Epidermal melanocyte (primary cell): ENCODE measurements around the gene MAFG.
"Not testable (repeated sequence)": the region's sequence is repeated elsewhere in the genome, so short reads cannot be mapped to it uniquely, and the experiment has no call there.

Source experiments
- DNase-seq: peaks from one replicate; pipeline ENCODE4 v3.0.0; 2011; ENCODE audit warnings: low spot score; ENCODE audit not compliant: insufficient read length

MAFG gene

GRCh38 chr17:81958633-81959342 lies 31.3 kb upstream of the MAFG start:
- DNase-seq: no peak

DNA sequence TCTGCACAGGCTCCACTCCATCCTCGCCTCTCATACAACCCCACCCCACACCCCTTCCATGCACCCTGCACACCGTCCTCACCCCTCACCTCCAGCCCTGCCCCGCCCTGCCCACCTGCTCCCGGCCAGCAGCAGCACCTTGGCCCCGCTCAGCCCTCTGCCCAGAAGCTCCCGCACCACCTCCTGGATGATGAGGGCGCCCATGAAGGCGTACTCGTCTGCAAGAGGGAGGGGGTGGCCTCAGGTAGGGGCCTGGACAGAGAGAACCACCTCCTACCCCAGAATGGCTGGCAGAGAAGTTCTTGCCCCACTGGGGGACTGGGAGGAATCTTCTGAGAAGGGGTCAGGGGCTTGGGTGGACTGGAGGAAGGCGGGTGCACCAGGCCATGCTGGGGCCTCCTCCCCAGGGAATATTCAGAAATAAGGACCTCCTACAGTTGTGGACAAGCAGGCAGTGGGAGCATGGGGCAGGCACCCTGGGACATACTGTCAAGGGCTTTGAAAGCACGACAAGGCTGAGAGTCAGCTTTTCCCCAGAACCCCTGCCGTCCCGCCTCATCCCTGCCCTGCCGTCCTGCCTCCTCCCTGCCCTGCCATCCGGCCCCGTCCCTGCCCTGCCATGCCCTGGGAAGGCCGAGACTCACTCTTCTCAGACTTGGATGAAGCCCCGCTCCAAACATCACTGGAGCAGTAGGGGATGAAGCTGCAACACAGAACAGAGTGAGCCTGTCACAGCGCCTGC lies 30.3 kb upstream of the MAFG start:
- DNase-seq: no peak

DNA sequence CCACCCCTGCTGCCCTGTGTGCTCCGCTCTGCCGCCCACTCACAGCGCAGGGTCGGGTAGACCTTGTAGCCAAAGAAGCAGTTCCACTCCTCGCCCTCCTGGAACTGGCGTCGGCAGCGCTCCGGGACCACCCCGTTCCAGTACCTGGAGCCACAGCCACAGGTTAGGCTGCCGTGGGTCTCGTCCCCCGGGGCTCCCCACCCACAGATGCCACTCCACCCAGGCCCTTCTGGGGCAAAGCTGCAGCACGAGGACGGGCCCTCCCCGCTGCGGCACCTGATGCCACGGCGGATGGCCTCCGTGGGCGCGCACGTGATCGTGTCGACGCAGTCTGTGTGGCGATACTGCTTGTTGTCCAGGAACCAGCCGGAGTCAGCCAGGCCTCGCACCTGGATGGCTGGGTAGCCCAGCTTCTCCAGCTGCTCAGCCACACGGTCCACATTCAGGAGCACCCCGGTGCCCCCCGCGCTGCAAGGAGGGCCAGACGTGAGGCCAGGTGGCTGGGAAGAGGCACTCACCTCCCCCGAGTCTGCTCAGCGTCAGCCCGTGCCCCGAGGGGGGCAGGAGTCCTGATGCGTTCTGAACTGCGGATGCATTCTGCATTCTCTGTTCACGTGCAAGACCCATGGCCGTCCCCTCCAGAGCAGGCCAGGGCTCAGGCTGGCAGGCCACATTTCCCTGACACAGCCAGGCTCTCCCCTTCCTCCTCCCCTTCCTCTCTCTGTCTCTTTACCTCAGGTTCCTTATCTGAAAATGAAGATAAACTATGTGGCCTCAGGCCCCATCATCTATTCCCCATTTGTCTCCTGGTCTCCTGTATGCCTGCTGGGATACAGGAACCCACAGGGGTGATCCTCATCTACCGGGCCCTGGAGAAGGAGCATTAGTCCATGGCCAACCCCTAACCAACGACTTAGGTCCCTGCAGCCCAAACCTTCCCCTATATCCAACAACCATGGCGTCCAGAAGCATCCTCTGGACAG lies 29.4 kb upstream of the MAFG start:
- DNase-seq: no peak

DNA sequence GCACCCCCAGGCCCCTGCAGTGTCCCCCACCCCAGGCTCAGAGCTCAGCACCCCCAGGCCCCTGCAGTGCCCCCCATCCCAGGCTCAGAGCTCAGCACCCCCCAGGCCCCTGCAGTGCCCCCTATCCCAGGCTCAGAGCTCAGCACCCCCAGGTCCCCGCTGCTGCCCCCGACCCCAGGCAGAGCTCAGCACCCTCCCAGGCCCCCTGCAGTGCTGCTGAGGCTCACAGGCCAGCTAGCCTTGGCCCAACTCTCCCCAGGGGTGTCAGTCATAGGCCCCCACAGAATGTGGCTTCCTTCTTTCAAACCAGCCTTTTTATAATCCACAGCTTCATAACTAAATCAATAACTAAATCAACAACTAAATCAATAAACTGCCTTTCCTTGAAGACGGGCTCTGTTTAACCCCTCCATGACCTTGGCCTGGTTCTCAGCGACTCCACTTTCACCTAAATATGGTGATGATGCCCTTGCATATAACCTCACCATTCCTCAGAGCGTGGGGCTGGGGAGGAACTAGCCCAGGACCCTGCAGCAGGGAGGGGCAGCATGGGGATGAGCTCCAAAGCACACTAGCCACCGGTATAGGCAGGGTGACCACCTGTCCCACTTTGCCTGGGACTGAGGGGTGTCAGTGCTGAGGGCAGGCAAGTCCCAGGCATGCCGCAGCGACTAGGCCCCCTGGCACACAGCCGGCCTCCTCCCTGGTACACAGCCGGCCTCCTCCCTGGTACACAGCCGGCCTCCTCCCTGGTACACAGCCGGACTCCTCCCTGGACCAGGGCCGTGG lies 28.4 kb upstream of the MAFG start:
- no peak for DNase-seq

DNA sequence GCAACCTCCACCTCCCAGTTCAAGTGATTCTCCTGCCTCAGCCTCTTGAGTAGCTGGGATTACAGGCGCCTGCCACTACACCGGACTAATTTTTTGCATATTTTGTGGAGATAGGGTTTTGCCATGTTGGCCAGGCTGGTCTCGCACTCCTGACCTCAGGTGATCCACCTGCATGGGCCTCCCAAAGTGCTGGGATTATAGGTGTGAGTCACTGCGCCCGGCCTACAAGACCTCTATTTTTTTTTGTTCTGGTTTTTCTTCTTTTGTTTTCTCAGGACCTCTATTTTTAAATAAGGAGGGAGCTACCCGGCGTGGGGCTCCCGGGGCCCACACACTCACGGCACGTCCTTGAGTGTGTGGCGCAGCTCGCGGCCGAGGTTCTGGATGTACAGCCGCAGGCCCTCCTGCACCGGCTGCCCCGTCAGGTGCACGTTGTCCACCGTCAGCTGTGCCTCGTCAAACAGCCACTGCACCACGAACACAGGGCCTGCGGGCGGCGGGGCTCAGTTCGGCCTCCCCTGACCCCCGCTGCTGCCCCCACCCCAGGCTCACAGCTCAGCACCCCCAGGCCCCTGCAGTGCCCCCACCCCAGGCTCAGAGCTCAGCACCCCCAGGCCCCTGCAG lies 27.6 kb upstream of the MAFG start:
- DNase-seq: no peak

DNA sequence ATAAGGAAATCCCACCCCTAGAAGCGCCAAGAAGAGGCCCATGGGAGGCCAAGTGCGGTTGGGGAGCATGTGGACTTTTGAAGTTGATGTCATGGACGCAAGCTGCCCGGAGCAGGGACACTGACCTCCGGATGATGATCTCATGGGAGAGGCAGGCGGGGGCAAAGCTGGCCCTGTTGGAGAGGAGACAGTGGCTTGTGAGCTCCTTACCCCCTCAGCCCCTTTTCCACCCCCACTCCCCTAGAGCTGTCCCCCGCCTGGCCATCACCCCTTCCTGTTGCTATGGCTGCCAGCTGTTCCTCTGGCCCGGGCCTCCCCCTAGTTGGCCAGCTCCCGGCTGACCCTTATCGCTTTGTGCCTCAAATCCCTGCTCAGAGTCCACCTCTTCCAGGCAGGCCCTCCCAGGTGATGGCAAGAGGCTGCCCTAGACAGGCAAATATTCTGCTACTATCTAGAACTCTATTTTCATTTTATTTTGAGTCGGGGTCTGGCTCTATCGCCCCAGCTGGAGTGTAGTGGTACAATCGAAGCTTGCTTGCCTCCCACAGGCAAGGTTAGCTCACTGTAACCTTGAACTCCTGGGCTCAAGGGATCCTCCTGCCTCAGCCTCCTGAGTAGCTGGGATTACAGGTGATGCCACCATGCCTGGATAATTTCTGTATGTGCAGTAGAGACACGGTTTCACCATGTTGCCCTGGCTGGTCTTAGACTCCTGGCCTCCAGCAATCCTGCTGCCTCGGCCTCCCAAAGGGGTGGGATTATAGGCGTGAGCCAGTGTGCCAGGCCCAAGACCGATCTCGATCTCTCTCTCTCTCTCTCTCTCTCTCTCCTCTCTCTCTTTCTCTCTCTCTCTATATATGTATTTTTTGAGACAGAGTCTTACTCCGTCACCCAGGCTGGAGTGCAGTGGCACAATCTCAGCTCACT lies 26.9 kb upstream of the MAFG start:
- no peak for DNase-seq

DNA sequence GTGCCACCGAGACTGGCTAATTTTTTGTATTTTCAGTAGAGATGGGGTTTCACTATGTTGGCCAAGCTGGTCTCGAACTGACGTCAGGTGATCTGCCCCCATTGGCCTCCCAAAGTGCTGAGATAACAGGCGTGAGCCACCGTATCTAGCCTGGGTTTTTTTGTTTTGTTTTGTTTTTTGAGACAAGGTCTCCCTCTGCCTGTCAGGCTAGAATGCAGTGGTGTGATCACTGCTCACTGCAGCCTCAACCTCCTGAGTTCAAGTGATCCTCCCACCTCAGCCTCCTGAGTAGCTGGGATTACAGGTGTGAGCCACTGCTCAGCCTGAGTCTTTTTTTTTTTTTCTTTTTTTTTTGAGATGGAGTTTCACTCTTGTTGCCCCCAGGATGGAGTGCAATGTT lies 25.9 kb upstream of the MAFG start:
- DNase-seq: not testable (repeated sequence)

GRCh38 chr17:81952792-81953228 lies 25.3 kb upstream of the MAFG start:
- DNase-seq: no peak

GRCh38 chr17:81951785-81952684 lies 24.5 kb upstream of the MAFG start:
- DNase-seq: no peak

- no peak for DNase-seq
Measured at GRCh38 chr17:81950501-81950900, 23.0 kb upstream of the MAFG start.

- no peak for DNase-seq
Measured at GRCh38 chr17:81948635-81949378, 21.3 kb upstream of the MAFG start.

DNA sequence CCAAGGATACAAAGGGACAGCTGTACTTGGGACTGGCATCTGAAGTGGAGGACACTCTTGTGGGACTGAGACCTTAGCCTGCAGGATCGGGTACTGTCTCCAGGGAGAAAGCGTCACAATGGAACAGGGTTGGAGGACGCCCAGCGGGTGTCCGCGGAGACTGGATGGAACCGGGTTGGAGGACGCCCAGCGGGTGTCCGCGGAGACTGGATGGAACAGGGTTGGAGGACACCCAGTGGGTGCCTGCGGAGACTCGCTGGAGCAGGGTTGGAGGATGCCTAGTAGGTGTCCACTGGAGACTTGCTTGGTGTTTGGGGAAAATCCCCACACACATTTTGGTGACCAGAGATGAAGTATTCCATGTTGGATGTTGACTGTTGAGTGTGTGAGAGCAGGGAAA lies 19.7 kb upstream of the MAFG start, which contains the start of gene MYADML2:
TSS of gene MYADML2 (minus strand) at position 45 of the 400 bp plus-strand sequence. CDS start 5,492 bp downstream, outside the sequence.
- DNase-seq: no peak

DNA sequence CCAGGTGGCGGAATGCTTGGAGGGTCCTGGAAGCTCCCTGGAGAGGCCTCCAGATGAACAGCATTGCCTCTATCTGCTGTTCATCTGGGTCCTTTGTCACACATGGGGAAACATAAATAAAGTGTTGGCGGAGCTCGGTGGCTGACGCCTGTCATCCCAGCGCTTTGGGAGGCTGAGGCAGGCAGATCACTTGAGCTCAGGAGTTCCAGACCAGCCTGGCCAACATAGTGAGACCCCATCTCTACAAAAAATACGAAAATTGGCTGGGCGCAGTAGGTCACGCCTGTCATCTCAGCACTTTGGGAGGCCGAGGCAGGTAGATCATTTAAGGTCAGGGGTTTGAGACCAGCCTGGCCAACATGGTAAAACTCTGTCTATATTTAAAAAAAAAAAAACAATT lies 17.3 kb upstream of the MAFG start:
- no peak for DNase-seq

DNA sequence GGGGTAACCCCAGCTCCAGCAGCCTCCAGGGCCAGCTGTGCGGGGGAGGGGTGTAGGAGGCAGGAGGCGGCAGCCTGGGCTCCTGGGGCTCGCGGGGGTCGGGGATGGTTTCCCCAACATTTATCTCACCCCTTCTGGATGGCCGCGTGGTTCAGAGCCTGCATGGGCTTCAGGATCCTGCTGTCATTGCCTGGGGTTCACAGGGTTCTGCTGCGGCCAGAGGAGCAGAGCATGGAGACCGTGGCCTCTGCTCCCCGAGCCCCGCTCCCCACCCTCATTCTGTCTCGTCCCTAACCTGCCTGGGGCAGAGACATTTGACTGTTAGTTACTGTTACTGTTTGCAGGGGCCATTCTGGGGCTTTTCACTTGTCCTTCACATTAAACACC lies 14.6 kb upstream of the MAFG start:
- no peak for DNase-seq

DNA sequence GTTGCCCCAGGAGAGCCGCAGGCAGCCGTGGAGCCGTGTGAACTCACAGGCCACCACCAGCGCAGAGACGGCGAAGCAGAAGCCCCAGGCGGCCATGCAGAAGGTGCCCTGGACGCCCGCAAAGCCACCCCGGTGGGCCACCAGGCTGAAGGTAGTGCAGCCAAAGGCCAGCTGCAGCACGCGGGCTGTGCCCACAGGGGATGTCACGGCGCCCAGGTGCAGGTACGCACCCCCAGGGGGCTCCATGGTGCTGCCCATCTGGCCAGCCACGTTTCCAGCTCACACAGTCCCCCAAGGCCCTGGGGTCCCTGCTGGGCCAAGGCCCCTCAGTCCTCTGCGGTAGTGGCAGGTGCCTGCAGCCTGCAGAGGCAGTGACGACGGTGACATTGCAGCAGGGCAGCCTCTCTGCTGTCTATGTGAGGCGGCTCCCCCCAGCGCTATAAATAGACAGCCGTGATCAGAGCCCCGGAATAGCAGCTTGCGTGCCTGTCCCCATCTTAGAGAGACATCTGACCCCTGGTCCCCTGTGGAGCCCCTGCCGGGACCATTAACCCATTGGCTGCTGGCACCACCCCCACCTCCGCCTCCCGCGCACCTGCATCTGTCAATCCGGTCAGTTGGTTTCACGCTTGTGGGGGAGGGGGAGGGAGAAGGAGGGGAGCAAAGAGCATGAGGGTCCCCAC lies 14.1 kb upstream of the MAFG start:
- DNase-seq: no peak

DNA sequence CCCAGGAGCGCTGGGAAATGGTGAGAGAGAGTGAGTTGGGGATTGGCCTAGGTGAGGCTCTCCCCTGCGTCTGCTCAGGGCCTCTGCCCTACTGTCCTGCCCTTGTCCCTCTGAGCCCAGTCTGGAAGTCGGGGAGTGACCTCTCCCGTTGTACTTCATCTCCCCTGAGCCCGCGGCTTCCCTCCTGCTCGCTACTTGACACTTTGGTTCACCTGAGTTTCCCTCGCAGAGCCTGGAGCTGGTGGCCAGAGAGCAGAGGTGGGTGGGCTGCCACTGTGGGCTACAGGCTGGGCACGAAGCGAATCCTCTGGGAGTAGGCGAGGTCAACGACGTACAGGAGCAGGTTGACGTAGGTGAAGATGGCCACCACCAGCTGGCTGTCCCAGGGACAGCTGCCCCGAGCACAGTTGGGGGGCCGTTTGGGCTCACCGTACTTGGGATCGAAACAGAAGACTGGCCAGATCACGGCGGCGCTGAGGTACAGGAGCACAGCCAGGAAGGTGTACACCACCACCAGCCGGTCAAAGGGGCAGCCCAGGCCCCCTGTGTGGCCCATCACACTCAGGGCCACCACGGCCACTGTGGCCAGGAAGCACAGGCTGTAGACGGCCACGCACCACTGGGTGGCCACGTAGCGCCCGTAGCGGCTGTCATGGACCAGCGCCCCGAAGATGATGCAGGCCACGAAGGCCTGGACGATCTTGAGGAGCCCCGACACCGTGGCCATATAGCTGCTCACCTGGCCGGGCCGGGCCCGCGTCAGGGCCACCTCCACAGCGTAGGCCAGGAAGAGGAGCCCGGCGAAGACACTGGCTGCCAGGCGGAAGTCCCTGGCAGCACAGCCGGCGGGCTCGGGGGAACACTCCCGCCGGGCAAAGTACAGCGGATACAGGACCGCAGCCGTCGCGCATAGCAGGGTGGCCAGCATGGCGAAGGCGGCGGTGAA lies 13.3 kb upstream of the MAFG start:
- DNase-seq: no peak
